Panc1 (cell line): ENCODE data around the gene KCNF1. TPM values are rescaled to one million over a fixed set of nuclear protein-coding genes. Genes with fewer than 3 reads are reported as not detected.

ENCODE experiments used
- ATAC-seq: fragments of 200-7000 bp; cut with Tn5 transposase; 2 replicates; pipeline ENCODE4 v1.9.1; 2020; ENCODE audit warnings: mild to moderate bottlenecking, moderate library complexity
- BruUV-seq: library from RNA; stranded (reverse); fragments of 400-500 nt; replicated peaks from 2 replicates; lab custom pipeline; 2021; lab: Mats Ljungman, UMichigan
- CTCF ChIA-PET: fragments of 300-600 bp; sonication (Branson Sonifier 250); formaldehyde crosslinking; loops from one replicate; lab custom pipeline; 2022; ENCODE audit warnings: antibody characterized with exemption; lab: Charles Lee
- POLR2A ChIA-PET: fragments of 300-600 bp; sonication (Branson Sonifier 250); formaldehyde crosslinking; loops from one replicate; lab custom pipeline; 2022; ENCODE audit warnings: antibody characterized with exemption; lab: Charles Lee
- DNase-seq: peaks from one replicate; pipeline ENCODE4 v3.0.0-alpha.2; 2010; ENCODE audit warnings: low read depth, low spot score
- H3K27ac ChIP-seq: 2 replicates; pipeline ENCODE4 v1.5.1; 2011; ENCODE audit warnings: mild to moderate bottlenecking, low read length, inconsistent platforms
- H3K27me3 ChIP-seq: fragments of 200-500 bp; sonication (Bioruptor generic); 2 replicates; pipeline ENCODE4 v1.6.0; 2014; ENCODE audit warnings: low read length, inconsistent platforms; ENCODE audit not compliant: control insufficient read depth, insufficient read depth
- H3K36me3 ChIP-seq: fragments of 200-500 bp; sonication (Bioruptor generic); 2 replicates; pipeline ENCODE4 v1.5.1; 2014; ENCODE audit warnings: inconsistent platforms, mild to moderate bottlenecking, low read length, moderate library complexity; ENCODE audit not compliant: control insufficient read depth, insufficient read depth
- H3K4me1 ChIP-seq: 2 replicates; pipeline ENCODE4 v1.5.1; 2011; ENCODE audit warnings: inconsistent platforms, mild to moderate bottlenecking, low read length, moderate library complexity; ENCODE audit not compliant: control insufficient read depth, insufficient read depth
- H3K4me3 ChIP-seq, 2 experiments: 2 replicates each; pipeline ENCODE4 v1.5.1; 2011 to 2012; ENCODE audit warnings: low read depth in 2 of 2, low read length in 2 of 2, mild to moderate bottlenecking in 2 of 2, inconsistent platforms in 1 of 2, moderate library complexity in 1 of 2
- H3K9me3 ChIP-seq: fragments of 200-500 bp; sonication (Bioruptor generic); 2 replicates; pipeline ENCODE4 v1.5.1; 2014; ENCODE audit warnings: low read depth, mild to moderate bottlenecking, inconsistent platforms, low read length, moderate library complexity; ENCODE audit not compliant: control insufficient read depth, insufficient read depth
- POLR2AphosphoS5 ChIP-seq: IDR thresholded peaks from 2 replicates; pipeline ENCODE4 v1.6.1; 2012; ENCODE audit warnings: mild to moderate bottlenecking, low read depth, low read length, moderate library complexity
- REST ChIP-seq, 2 experiments: IDR thresholded peaks; 2 replicates each; pipeline ENCODE4 v1.6.1; 2011 to 2012; ENCODE audit warnings: low read depth in 2 of 2, control low read depth in 1 of 2, low read length in 1 of 2, mild to moderate bottlenecking in 1 of 2, moderate library complexity in 1 of 2; ENCODE audit not compliant: insufficient read depth in 1 of 2
- SIN3A ChIP-seq: IDR thresholded peaks from 2 replicates; pipeline ENCODE4 v1.6.1; 2012; ENCODE audit warnings: low read depth, mild to moderate bottlenecking, low read length, moderate library complexity, borderline replicate concordance; ENCODE audit not compliant: insufficient read depth
- TCF7L2 ChIP-seq: IDR thresholded peaks from 2 replicates; pipeline ENCODE4 v1.6.1; 2011; ENCODE audit warnings: mild to moderate bottlenecking, low read depth, low read length, inconsistent platforms
- in situ Hi-C: cut with HindIII; loops from 2 replicates; pipeline ENCODE4 v1.10.0; 2016; ENCODE audit warnings: low sequenced_read_pairs, low pct_unique_long_range_greater_than_20kb
- intact Hi-C: fragments of 100-400 bp; cut with micrococcal nuclease; formaldehyde crosslinking; loops from one replicate; pipeline ENCODE4 v1.10.0; 2022; ENCODE audit not compliant: unreplicated experiment
- total RNA-seq: library from RNA; stranded (reverse); gene quantifications from one replicate; pipeline ENCODE4 v1.2.1, GENCODE V29; 2021; ENCODE audit not compliant: unreplicated experiment
- TF ChIP-seq, protein P1 (sequence below): fragments of 450-650 bp; IDR thresholded peaks from 2 replicates; pipeline ENCODE4 v1.5.1; 2017; ENCODE audit warnings: mild to moderate bottlenecking

The KCNF1 gene
- total RNA-seq, 1 experiment from 2014 or later, result 0.39 TPM

DNA sequence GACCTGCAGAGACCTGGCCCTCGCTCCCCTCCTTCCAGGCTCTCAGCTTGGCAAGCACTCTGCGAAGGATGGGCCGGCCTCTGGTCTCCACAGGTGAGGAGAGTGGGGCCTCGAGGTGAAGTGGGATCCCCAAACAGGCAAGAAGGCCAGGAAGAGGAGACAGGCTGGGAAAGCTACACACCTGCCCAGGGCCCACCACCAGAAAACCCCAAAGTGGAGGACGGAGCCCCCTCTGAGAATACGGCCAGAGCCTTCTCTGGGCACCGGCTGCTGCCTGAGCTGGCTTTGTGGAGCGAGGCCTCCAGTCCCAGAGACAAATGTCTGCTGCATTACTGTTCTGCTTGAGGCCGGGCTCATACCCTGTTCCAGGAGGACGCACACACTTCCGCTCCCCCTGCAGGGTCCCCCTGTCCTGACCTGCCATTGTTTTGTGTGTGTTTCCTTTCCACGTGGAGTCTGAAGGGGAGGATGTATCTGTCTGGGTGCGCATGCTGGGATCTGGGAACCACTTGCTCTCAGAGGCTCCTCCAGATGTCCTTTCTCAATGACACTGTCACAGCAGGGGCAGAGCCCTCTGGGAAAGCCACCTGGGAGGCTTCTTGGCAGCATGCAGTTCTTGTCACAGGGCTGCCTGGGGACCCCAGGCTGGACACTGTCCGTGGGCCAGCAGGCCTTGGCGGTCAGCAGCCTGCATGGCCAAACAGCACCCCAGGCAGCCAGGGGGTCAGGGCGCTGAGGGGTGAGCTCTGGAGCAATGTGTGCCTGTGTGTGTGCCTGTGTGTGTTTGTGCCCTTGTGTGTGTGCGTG is 20.8 kb downstream of the KCNF1 start:
- H3K27me3 ChIP-seq, result no peaks in the 10 kb centered on the region
- ChIA-PET CTCF (no interaction called here), POLR2A (no interaction called here)
- H3K9me3 ChIP-seq, result peaks cover 9% of the 10 kb centered on the region; the same call in 1 of the 2 replicates
- H3K36me3 ChIP-seq, result no peaks in the 10 kb centered on the region
- intact Hi-C loops (no loop called here), in situ Hi-C loops (no loop called here)
- ATAC-seq (peak; percentile 2; the same call in 1 of the 2 replicates), DNase-seq (no peak)
- H3K27ac ChIP-seq, result no peak overlapping the region
- no peak overlapping the region for H3K4me3 ChIP-seq
- H3K4me1 ChIP-seq, result peaks cover 13% of the 10 kb centered on the region
- TF ChIP-seq, protein P1, sequence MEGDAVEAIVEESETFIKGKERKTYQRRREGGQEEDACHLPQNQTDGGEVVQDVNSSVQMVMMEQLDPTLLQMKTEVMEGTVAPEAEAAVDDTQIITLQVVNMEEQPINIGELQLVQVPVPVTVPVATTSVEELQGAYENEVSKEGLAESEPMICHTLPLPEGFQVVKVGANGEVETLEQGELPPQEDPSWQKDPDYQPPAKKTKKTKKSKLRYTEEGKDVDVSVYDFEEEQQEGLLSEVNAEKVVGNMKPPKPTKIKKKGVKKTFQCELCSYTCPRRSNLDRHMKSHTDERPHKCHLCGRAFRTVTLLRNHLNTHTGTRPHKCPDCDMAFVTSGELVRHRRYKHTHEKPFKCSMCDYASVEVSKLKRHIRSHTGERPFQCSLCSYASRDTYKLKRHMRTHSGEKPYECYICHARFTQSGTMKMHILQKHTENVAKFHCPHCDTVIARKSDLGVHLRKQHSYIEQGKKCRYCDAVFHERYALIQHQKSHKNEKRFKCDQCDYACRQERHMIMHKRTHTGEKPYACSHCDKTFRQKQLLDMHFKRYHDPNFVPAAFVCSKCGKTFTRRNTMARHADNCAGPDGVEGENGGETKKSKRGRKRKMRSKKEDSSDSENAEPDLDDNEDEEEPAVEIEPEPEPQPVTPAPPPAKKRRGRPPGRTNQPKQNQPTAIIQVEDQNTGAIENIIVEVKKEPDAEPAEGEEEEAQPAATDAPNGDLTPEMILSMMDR, result no peak
- no peak for TF ChIP-seq SIN3A
- TF ChIP-seq REST (IDR thresholded peaks at IDR 0.05; ENCODE audit: insufficient read depth in 1 of 2, low read depth in 2 of 2, low read length in 1 of 2), result no peak
- no peak for TF ChIP-seq TCF7L2
- no TSS peak for BruUV-seq

DNA sequence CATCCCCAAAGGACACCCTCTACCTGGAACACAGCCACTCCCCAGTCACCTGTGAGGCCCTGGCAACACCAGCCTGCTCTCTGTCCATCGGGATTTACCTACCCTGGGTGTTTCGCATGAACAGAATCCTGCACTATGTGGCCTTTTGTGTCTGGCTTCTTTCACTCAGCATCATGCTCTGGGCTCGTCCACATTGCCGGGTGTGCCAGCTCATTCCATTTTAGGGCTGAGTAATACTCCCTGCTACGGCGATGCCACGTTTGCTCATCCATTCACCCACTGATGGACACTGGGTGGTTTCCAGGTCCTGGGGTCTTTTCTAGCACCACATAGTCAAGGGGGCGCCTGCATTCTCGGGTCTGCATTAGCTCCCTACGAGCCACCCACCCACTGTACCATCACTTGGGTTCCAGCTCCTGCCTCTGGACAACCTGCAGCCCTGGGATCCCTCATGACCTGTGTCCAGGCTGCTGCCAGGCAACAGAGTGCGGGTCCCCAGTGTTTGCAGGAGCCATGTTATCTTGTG is 22.0 kb downstream of the KCNF1 start:
- TF ChIP-seq SIN3A (no peak), TCF7L2 (no peak), REST (IDR thresholded peaks at IDR 0.05; ENCODE audit: insufficient read depth in 1 of 2, low read depth in 2 of 2, low read length in 1 of 2) (no peak), POLR2AphosphoS5 (no peak)
- TF ChIP-seq, protein P1, result no peak
- Histone ChIP-seq H3K4me1 (peaks cover 13% of the 10 kb centered on the region), H3K9me3 (peaks cover 14% of the 10 kb centered on the region; the same call in 1 of the 2 replicates), H3K36me3 (no peaks in the 10 kb centered on the region), H3K27ac (no peak overlapping the region), H3K27me3 (no peaks in the 10 kb centered on the region), H3K4me3 (no peak overlapping the region)
- BruUV-seq, result no TSS peak
- ATAC-seq, result no peak
- ChIA-PET POLR2A (no interaction called here), CTCF (no interaction called here)
- in situ Hi-C loops (no loop called here), intact Hi-C loops (no loop called here)
- no peak for DNase-seq
